Suprapubic skin (tissue), 3 donors: ENCODE measurements around the gene DNM3.

Experiments used
- EP300 ChIP-seq: sonication (generic); formaldehyde crosslinking; IDR thresholded peaks from one replicate; pipeline ENCODE4 v1.6.1; 2017; ENCODE audit warnings: antibody characterized with exemption
- POLR2A ChIP-seq, 2 donors: fragments of 450-650 bp; IDR thresholded peaks; one replicate each; pipeline ENCODE4 v1.6.1; 2017; ENCODE audit warnings: antibody characterized with exemption in 2 of 2, mild to moderate bottlenecking in 2 of 2, moderate library complexity in 2 of 2
- TF ChIP-seq, protein P1 (sequence below), 2 donors: fragments of 200-600 bp in 1 of 2; fragments of 450-650 bp in 1 of 2; sonication (generic) in 1 of 2; IDR thresholded peaks; one replicate each; pipeline ENCODE4 v1.5.1; 2016 to 2019; ENCODE audit warnings: antibody characterized with exemption in 2 of 2, mild to moderate bottlenecking in 1 of 2, moderate library complexity in 1 of 2

GRCh38 chr1:172001288-172001687 lies 160.0 kb downstream of the DNM3 start:
- TF ChIP-seq, protein P1, sequence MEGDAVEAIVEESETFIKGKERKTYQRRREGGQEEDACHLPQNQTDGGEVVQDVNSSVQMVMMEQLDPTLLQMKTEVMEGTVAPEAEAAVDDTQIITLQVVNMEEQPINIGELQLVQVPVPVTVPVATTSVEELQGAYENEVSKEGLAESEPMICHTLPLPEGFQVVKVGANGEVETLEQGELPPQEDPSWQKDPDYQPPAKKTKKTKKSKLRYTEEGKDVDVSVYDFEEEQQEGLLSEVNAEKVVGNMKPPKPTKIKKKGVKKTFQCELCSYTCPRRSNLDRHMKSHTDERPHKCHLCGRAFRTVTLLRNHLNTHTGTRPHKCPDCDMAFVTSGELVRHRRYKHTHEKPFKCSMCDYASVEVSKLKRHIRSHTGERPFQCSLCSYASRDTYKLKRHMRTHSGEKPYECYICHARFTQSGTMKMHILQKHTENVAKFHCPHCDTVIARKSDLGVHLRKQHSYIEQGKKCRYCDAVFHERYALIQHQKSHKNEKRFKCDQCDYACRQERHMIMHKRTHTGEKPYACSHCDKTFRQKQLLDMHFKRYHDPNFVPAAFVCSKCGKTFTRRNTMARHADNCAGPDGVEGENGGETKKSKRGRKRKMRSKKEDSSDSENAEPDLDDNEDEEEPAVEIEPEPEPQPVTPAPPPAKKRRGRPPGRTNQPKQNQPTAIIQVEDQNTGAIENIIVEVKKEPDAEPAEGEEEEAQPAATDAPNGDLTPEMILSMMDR (IDR thresholded peaks at IDR 0.05): no peak
- TF ChIP-seq EP300 (no peak), POLR2A (IDR thresholded peaks at IDR 0.05) (no peak)
